Subcutaneous adipose tissue (tissue), 4 donors: ENCODE results near the gene CRISP2. TPM values are rescaled to one million over a fixed set of nuclear protein-coding genes. Genes with fewer than 3 reads are reported as not detected.

ENCODE experiments used
- total RNA-seq, 4 donors: library from RNA; depleted of rRNA; stranded (reverse); fragments of >200 nt; gene quantifications; one replicate each; pipeline ENCODE4 v1.1.0, GENCODE V29; 2016
- TF ChIP-seq, protein P1 (sequence below): fragments of 450-650 bp; IDR thresholded peaks from one replicate; pipeline ENCODE4 v1.5.1; 2016; ENCODE audit warnings: low read depth, mild to moderate bottlenecking, control low read depth, antibody characterized with exemption, moderate library complexity

Gene CRISP2
- total RNA-seq, 4 donors from 2014 or later, result not detected

DNA sequence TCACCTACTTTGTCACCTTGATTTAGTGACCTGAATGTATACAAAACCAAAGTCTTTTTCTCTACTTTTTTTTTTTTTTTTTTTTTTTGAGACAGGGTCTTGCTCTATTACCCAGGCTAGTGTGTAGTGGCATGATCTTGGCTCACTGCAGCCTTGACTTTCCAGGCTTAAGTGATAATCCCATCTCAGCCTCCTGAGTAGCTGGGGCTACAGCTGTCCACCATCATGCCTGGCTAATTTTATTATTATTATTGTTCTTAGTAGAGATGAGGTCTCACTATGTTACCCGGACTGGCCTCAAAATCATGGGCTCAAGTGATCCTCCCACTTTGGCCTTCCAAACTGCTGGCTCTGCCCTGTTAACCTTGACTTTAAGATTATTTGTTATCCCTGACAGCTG lies 37.5 kb downstream of the CRISP2 start:
- TF ChIP-seq, protein P1, sequence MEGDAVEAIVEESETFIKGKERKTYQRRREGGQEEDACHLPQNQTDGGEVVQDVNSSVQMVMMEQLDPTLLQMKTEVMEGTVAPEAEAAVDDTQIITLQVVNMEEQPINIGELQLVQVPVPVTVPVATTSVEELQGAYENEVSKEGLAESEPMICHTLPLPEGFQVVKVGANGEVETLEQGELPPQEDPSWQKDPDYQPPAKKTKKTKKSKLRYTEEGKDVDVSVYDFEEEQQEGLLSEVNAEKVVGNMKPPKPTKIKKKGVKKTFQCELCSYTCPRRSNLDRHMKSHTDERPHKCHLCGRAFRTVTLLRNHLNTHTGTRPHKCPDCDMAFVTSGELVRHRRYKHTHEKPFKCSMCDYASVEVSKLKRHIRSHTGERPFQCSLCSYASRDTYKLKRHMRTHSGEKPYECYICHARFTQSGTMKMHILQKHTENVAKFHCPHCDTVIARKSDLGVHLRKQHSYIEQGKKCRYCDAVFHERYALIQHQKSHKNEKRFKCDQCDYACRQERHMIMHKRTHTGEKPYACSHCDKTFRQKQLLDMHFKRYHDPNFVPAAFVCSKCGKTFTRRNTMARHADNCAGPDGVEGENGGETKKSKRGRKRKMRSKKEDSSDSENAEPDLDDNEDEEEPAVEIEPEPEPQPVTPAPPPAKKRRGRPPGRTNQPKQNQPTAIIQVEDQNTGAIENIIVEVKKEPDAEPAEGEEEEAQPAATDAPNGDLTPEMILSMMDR, result no peak

DNA sequence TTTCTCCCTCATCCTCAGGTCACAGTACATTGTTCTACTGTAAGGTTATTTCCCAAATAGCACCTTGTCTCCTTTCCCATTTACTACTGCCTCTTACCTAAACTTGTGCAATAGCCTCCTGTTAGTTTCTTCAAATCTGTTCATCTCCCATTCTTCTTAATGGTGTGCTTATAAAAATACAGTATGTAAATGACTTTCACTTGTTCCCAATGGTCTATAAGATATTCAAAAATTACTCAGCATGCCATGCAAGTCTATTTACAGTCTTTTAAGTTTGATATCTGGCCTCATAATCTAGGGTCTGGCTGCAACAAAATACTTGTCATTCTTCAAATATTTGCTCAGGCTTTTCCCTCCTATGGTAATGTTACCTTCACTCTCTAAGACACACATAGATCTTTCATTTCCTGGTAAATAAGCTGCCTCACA lies 45.2 kb downstream of the CRISP2 start:
- TF ChIP-seq, protein P1, result no peak

DNA sequence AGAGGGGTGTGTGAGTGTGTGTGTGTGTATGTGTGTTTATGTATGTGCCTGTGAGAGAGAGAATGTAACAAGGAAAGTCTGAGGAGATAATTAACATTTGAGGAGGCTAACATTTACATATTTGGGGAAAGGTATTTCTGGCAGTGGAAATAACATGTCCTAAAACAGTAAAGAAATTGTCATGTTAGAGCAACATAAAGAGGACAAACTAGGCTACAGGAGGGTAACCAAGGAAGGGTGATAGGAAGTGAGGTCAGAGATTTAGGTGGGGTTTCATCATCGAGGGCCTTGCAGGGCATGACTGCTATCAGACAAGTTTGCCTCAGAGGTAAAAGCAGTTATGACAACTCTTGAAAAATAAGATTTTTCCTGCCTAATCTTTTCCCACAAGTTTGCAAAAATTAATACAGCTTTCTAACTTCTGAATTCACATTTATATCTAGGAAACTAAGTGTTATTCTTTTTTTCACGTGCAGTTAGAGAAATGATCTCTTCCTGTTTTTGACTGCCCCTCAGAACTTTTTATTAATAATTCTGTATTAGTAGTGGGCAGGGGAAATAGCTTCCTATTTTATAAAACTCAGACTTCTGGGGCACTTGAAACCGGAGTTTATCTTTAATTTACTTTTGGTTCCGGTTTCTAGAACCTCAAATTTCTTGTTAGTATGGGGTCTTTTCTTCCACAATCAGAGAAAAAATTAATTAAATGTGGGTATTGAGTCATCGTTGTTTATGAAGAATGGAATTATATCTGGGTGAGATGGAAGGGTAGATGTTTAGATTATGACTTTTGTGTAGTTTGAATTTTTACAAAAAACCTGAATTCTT lies 46.2 kb downstream of the CRISP2 start:
- TF ChIP-seq, protein P1, result no peak

DNA sequence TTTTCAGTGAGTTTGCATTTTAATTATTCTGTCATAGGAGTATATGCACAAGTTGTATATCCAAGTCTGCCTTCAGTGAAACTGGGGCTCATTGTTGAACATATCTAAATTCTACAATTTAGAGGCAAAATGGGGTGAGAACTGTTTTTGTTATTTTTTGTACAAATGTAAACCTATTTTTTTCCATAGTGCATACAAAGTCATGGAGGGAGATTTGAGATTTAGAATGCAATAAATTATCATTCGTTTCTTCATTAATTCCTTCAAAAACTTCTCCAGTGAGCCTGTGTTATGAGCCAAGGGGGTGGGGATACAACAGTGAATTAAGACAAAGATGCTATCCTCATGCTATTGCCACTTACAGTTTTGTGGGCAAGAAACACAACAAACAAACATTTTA lies 46.9 kb downstream of the CRISP2 start:
- TF ChIP-seq, protein P1, result no peak

DNA sequence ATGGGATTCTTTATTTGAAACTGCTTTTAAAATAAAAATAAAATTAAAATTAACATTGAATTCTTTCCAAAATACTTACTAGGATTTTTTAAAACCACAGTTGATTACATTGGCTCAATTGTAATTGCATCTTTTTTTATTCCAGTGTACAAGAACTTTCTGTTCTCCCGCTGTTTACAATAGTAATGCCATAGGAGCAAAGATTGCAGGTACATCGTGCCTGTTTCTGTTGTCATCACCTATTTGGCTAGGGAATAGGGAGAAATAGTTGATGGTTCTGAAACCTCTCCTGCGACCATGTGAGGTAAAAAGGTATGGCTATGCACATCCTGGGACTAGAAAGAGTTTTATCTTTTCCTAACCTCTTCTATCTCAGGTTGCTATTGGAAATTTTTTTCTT lies 48.5 kb downstream of the CRISP2 start:
- TF ChIP-seq, protein P1, result no peak

DNA sequence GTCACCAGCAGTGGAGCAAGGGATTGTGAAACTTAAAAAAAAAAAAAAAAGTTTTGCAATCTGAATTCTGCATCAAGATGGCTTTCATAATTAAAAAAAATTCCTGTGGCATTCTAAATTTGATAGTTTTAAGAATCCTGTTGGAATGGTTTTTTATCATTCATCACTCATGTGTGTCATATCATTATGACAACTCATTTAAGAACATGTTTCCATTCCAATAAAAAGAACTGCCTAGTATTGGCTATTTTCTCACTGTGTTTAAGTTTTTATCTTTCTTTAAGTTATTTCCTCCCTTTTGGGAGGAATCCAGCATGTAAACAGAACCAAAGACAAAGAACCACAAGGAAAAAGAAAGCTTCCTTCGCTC lies 50.5 kb downstream of the CRISP2 start:
- TF ChIP-seq, protein P1, result no peak

DNA sequence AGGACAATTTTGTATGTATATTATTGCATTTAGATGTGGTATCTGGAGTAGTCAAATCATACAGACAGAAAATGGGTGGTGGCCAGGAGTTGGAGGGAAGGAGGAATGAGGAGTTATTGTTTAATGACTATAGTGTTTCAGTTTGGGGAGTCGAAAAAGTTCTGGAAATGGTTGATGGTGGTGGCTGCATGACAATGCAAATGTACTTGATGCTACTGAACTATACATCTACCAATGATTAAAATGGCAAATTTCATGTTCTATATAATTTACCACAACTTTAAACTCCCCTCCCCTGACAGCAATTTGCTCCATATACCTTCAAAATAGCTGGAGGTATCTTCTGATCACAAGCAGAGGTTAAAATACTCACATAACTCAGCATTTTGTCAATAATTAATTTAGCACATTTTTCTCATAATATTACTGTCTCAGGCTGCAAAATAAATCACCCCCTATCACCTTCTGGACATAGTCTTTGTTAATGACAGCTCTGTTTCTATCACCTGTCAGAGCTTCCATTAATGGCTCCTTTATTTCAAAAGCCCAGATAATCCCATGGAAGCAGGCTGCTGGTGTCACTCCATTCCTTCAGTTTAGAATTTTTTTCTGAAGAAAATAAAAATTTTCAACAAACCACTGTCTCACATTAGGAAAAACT lies 51.0 kb downstream of the CRISP2 start:
- TF ChIP-seq, protein P1, result no peak
